GM19468 (cell line): ENCODE results near the gene CTSL.

Experiments
- ATAC-seq: cut with Tn5 transposase; IDR thresholded peaks from one replicate; pipeline ENCODE4 v1.9.1; 2021; ENCODE audit warnings: mild to moderate bottlenecking, moderate library complexity, moderate number of reproducible peaks; ENCODE audit not compliant: unreplicated experiment; ENCODE audit errors: extremely low read depth

Gene CTSL

GRCh38 chr9:87725900-87726709 is at the start of gene CTSL:
TSS of gene CTSL (plus strand) at chr9:87726119. CDS start at chr9:87727604, 1,485 bp downstream.
- no peak for ATAC-seq

- no peak for ATAC-seq
These were observed 48.7 kb upstream of the CTSL start for GRCh38 chr9:87676976-87677775.

GRCh38 chr9:87677776-87678587 is 47.9 kb upstream of the CTSL start:
- ATAC-seq, result no peak

GRCh38 chr9:87678650-87679355 is 47.1 kb upstream of the CTSL start:
- no peak for ATAC-seq

- ATAC-seq, result no peak
These were observed 44.5 kb upstream of the CTSL start for GRCh38 chr9:87681271-87682061.

- no peak for ATAC-seq
These were observed 43.8 kb upstream of the CTSL start for GRCh38 chr9:87682085-87682484.

GRCh38 chr9:87682618-87683017 is 43.3 kb upstream of the CTSL start:
- ATAC-seq, result no peak

GRCh38 chr9:87683751-87684626 is 41.9 kb upstream of the CTSL start:
- ATAC-seq, result no peak

GRCh38 chr9:87684627-87685219 is 41.2 kb upstream of the CTSL start:
- no peak for ATAC-seq

GRCh38 chr9:87685441-87685840 is 40.5 kb upstream of the CTSL start:
- no peak for ATAC-seq

- no peak for ATAC-seq
These were observed 39.9 kb upstream of the CTSL start for GRCh38 chr9:87685871-87686519.

- no peak for ATAC-seq
These were observed 39.3 kb upstream of the CTSL start for GRCh38 chr9:87686520-87687090.

GRCh38 chr9:87687207-87687606 is 38.7 kb upstream of the CTSL start:
- no peak for ATAC-seq

GRCh38 chr9:87694236-87694755 is 31.6 kb upstream of the CTSL start:
- ATAC-seq, result no peak

GRCh38 chr9:87695523-87695922 is 30.4 kb upstream of the CTSL start:
- ATAC-seq, result no peak

GRCh38 chr9:87696641-87697040 is 29.3 kb upstream of the CTSL start:
- ATAC-seq, result no peak
